GM12865 (cell line): ENCODE data around the gene MPO.

Experiments
- DNase-seq: peaks from one replicate; pipeline ENCODE4 v3.0.0; 2010; ENCODE audit warnings: low read depth
- H3K4me3 ChIP-seq: 2 replicates; pipeline ENCODE4 v1.5.1; 2011; ENCODE audit warnings: mild to moderate bottlenecking, low read depth, low read length, control low read depth
- CTCF ChIP-seq: IDR thresholded peaks from 2 replicates; pipeline ENCODE4 v1.5.1; 2011; ENCODE audit warnings: low read length, control low read depth, low read depth, inconsistent platforms; ENCODE audit not compliant: insufficient read depth; ENCODE audit errors: missing control alignments

Gene MPO

GRCh38 chr17:58229384-58229783, 51.4 kb downstream of the MPO start:
- no peak for TF ChIP-seq CTCF
- no peak overlapping the region for H3K4me3 ChIP-seq
- no peak for DNase-seq

GRCh38 chr17:58228679-58229078, 52.1 kb downstream of the MPO start:
- H3K4me3 ChIP-seq = no peak overlapping the region
- TF ChIP-seq CTCF = no peak
- no peak for DNase-seq

- H3K4me3 ChIP-seq = no peak overlapping the region
- DNase-seq = no peak
- TF ChIP-seq CTCF = no peak
Measured at GRCh38 chr17:58227733-58228132, 53.0 kb downstream of the MPO start.

GRCh38 chr17:58224315-58224714, 56.4 kb downstream of the MPO start:
- TF ChIP-seq CTCF = no peak
- H3K4me3 ChIP-seq = no peak overlapping the region
- DNase-seq = no peak
